HS-27A (cell line): ENCODE data around the gene SLC4A2.

Source experiments
- DNase-seq: peaks from one replicate; pipeline ENCODE4 v3.0.0-alpha.2; 2012; ENCODE audit warnings: low read depth, missing footprints

SLC4A2 gene

DNA sequence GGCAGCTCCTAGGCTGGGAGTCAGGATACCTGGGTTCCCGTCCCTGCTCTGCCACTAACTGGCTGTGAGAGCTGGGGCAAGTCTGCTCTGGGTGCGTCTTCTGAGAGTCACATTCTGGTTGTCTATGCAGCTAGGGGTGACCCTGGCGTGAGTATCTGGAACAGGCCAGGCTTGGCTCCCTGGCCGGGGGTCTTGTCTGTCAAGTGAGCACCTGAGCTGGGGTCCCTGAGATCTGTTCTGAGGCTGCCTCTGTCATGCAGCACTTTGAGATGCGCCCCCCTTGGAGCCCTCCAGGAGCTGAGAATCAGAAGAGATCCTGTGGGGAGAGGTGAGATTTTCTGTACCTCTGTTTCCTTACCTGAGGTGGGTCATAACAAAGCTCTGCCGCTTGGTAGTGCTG, 34.4 kb downstream of the SLC4A2 start:
- no peak for DNase-seq

GRCh38 chr7:151094675-151095074, 35.3 kb downstream of the SLC4A2 start:
- no peak for DNase-seq

- no peak for DNase-seq
Measured at GRCh38 chr7:151095123-151095797, 35.9 kb downstream of the SLC4A2 start.

DNA sequence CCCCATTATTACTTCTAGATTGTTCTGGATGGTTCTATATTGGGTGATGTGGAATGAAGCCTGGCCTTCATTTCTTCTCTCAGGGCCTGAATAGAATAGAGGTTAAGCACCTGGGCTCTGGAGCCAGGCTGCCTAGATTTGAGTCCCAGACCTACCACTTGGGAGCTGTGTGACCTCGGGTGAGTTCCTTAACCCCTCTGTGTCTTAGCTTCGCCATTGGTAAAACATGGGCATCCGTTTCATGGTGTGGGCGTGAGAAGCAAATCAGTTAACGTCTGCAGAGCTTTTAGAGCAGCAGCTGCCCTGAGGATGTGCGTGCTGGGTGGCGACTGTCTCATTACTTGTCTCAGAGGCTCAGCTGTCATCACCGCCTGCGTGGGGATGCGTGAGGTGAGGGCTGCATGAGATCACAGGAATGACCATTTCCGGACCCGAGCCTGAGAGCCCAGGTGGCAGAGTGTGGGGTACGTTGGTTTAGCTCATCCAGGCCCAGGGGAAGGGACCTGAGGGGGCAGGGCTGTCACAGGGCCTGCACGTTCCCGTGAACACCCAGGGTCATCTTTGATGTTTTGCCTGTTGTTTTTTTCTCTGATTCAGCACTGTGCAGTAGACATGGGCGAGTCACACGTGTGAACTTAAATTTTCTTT, 36.6 kb downstream of the SLC4A2 start:
- no peak for DNase-seq

DNA sequence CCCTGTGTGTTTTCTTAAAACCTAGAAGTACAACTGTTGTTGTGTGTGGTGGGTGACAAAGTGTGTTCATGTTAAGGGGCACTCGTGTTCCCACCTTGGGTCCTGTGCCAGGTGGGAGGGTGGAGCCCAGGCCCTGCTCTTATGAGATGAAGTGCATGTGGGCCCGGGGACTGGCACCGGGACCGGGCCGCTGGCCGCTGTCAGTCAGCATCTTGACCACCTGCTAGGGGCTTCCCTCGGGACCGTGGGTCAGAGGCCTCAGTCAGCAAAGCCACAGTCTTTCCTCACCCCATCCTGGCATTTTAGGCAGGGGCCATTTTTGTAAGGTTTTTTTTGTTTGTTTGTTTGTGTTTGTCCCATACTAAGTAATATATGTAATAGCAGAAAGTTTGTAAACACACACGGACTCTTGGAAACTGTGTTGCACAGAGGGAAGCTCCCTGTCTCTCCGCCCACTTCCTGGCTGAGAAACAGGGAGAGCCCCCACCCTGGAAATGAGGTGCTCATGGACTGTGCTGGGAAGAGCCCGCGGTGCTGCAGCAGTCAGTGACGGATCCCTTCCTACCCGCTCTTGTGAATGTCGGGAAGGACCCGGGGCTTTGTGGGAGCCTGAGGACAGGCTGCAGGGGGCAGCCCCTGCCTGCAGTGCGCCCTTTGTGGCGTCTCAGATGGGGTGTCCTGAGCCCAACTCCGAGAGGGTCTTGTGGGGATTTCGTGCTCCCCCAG, 40.3 kb downstream of the SLC4A2 start:
- no peak for DNase-seq

DNA sequence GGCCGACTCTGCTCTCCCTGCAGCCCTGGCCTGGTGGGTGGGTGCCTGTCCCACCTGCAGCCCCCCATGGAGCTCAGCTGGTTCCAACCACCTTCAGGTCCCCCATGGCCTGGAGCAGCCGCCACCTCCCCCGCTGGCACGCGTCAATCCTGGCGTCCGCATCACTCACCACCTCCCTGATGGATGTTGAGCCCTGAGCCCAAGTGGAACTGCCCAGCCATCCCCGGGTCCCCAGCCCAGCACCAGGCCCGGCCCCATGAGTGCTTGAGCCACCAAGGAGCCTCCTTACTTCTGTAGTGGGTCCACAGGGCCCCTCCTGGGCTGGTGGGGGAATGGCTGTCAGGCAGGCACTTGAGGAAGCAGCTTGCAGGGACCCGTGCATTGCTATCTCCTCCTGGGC, 41.5 kb downstream of the SLC4A2 start:
- DNase-seq: no peak

DNA sequence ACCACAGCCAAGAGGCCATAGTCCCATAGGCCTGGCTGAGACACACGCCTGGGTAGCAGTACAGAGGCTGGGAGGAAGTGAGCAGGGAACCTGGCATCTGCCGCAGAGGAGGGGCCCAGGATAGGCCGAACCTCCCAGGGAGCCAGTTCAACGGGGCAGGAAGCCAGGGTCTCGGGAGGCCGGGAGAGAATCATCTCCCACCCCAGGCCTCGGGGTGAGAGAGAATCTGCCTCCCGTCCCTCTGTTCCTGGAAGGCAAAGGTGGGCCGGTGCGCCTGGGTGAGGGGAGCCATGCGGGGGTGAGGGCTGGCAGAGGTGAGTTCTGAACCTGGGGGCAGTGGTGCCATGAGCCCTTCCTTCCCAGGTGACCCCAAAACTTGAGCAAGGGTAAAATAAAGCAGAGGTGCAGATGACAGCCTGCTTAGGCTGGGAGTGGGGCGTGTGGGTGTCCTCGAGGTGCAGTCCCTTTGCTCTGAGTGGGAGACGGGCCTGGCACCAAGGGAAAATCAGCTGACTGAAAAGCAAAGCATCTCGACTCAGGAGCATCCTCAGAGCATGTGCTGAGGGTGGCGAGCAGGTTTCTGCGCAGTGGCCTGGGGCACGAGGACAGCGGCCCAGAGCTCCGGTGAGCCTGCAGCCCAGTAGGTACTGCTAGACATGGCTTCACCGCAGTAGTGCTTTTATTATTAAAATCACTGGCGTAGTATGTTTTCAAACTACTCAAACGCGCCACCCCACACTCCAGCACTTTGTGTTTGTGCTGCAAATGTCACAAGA, 42.4 kb downstream of the SLC4A2 start:
- DNase-seq: no peak

- DNase-seq: no peak
Measured at GRCh38 chr7:151102991-151103390, 43.6 kb downstream of the SLC4A2 start.

DNA sequence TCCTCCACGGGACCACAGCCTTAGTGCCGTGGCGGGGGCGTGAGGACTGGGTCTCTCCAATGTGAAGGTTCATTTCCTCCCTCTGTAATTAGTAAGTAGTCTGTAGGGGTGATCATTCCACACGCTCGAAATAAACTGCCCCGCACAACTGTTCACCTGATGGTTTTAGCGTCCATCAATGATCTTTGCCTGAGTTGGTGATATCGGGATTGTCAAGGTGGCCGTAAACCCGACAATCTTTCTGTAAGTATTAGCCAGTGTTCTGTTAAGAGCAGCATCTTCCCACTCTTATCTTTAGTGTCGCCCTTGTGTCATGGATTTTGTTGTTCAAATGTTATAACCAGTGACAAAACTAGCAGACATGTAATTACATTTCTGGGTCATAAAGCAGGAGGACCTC, 44.6 kb downstream of the SLC4A2 start:
- DNase-seq: no peak

- no peak for DNase-seq
Measured at GRCh38 chr7:151104411-151105235, 45.2 kb downstream of the SLC4A2 start.

DNA sequence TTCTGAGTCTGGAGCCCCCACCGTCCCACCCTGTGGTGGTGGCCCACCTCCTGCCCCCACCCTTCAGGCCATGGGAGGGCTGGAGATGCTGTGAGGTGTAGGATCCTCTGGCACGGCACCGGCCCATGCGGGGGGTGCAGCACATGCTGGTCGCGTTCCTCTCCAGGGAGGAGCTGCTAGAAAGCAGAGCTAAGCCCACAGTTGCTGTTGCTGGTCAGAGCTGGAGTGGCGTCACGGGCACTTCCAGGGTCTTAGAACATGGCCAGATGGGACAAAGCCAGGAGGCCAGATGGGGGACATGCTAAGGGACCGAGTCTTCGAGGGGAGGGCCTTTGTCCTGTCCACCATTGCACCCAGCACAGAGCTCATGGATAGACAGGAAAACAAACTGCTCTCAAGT, 48.5 kb downstream of the SLC4A2 start:
- no peak for DNase-seq

- no peak for DNase-seq
Measured at GRCh38 chr7:151109094-151110048, 50.0 kb downstream of the SLC4A2 start.

- no peak for DNase-seq
Measured at GRCh38 chr7:151110236-151110940, 51.0 kb downstream of the SLC4A2 start.

DNA sequence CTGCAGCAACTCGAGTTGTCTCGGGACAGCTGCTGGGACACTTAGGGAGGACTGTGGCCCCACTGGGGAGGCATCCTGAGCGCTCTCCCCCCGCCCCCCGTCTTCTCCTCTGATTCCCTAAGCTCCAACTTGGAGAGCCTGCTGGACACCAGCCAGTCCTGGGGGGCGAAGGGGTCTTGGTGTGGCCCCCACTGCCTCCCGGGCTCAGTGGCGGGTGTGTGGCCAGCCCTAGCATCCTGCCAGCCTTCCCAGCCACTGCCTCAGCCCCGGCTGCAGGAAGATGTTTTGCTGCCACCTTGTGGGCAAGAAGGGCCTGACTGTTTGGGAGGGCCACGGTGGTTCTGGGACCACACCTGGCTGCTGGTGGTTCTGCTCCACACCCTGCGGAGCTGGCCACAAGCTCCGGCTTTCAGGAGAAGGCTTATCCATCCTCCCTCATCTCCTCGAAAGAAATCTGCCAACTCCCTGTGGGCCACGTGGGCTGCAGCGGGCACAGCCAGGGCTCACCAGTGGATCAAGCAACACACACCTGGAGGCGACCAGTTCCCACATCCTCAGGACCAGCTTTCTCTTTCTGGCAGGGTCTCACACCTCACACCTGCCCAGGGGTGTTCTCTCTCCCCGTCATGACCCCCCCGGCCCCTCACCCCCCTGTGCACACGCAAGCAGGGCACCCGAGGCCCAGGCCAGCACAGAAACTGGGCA, 51.7 kb downstream of the SLC4A2 start:
- DNase-seq: no peak

DNA sequence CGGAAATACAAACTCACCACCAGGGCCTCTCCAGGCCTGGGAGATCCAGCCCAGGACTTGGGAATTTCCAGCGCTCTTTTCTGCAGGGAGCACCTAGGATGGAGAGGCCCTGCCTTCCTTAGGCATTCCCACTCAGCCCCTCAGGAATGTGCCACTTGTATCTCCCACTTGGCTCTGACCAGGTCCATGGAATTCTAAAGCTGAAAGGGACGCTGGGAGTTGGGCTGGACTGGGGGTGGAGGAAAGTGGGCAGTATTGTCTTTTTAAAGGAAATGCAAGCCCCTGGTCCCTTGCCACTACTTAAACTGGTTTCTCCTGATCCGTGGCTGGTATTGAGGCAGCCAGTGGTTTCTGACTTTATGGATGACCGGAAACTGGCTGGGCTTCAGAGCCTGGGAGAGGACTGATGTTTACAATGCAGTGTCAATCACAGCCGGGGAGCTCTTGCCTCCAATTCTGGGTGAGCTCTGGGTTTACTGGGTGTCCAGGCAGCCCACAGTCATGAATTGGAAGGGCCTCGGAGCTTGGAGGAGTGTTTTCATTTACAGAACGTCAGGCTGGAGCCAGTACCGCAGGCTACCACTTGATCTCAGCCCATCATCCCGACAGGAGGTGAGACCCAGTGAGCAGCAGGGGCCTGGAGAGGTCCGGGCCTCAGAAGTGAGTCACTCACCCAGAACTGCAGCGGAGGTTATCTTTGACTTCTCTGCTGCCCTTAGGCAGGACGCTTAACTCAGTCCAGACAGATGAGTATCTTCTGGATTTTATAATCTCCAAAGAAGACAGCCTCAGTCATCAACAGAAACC, 54.2 kb downstream of the SLC4A2 start:
- DNase-seq: peak; percentile 31

- no peak for DNase-seq
Measured at GRCh38 chr7:151114151-151115090, 55.0 kb downstream of the SLC4A2 start.
